GM18511 (cell line): Measurements from ENCODE around the gene SCN9A.
"Not testable (repeated sequence)": the region's sequence is repeated elsewhere in the genome, so short reads cannot be mapped to it uniquely, and the experiment has no call there.

Experiments
- ATAC-seq: cut with Tn5 transposase; IDR thresholded peaks from one replicate; pipeline ENCODE4 v1.9.1; 2021; ENCODE audit warnings: mild to moderate bottlenecking, moderate library complexity; ENCODE audit not compliant: unreplicated experiment

Gene SCN9A

GRCh38 chr2:166335284-166335683 is 40.5 kb downstream of the SCN9A start:
- no peak for ATAC-seq

GRCh38 chr2:166334805-166335204 is 40.9 kb downstream of the SCN9A start:
- ATAC-seq: no peak

DNA sequence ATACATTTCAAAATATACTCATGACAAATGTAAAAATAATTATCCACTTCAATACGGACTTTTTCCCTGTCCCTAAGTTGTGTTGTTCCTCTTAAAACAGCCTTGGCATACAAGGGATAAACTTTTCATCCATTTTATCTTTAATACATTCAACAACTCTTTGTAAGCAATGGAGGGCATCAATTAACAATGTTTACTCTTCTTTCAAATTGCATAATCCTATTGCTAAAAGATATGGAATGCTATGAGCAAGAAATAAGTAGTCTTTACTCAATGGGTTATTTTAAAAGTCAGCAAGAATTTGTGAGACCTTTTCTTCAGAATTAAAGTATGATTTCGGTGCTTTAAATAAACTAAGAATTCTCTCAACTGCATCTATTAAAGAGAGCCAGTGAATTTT is 41.9 kb downstream of the SCN9A start:
- ATAC-seq: no peak

- no peak for ATAC-seq
These were observed 43.6 kb downstream of the SCN9A start for GRCh38 chr2:166332106-166332505.

DNA sequence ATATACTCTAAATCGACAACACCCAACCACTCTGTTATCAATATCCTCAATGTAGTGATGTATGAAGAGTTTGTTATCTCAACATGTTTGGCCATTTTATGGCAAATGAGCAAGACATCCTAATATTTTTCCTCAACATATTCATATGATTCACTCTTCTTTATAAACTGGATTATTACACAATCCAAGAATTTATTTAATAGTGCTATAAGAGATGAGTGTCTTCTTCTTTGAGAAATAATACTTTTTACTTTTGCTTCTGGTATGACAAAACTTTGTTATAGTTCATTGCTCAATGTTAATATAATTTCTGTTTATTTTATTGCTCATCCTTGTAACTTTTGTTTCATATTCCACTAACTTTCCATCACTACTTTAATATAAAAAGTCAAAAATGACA is 44.3 kb downstream of the SCN9A start:
- ATAC-seq: no peak

DNA sequence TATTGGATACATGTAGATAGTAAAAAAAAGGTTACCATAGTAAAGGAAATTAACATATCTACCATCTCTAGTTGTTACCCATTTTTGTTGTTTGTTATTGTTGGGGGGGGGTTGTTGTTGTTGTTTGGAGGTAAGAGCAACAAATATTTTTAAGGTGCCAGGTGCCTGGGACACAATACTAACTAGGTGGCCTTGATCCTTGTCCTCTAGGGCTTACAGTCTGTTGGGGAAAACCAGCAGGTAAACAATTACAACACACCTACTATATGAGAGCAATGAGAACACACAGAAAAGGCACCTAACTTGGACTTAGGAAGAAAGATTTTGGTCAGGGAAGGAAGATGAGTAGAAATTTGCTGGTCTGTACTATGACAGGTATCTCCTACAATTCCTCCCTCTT is 46.3 kb downstream of the SCN9A start:
- no peak for ATAC-seq

GRCh38 chr2:166328147-166328546 is 47.6 kb downstream of the SCN9A start:
- ATAC-seq: no peak

DNA sequence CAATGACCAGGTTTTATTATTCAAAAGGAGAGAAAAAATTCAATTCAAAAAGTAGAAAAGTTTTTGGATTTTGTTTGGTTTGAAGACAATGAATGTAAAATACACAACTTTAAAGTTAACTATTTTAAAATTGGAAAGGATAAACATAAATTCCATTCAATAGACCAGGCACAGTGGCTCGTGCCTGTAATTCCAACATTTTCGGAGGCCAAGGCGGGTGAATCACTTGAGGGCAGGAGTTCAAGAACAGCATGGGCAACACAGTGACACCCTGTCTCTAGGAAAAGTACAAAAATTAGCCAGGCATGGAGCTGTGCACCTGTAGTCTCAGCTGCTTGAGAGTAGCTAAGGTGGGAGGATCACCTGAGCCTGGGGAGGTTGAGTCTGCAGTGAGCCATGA is 54.7 kb downstream of the SCN9A start:
- no peak for ATAC-seq

GRCh38 chr2:166314022-166314759 is 61.6 kb downstream of the SCN9A start:
- ATAC-seq: no peak

GRCh38 chr2:166312863-166313262 is 62.9 kb downstream of the SCN9A start:
- not testable (repeated sequence) for ATAC-seq

- ATAC-seq: no peak
These were observed 68.4 kb downstream of the SCN9A start for GRCh38 chr2:166307326-166307725.

DNA sequence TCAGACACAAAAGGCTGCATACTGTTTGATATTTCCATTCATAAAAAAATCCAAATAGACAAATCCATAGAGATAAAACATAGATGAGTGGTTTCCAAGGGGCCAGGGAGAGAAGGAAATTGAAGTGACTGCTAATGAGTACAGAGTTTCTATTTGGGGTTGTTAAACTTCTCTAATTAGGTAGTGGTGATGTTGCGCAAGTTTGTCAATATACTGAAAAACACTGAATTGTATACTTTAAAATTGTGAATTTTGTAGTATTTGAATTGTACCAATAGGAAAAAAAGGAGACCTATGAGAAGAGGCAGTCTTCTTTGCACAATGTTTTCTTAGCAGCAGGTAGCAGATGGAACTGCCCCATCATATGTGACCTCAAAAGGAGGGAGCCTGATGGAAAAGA is 71.1 kb downstream of the SCN9A start:
- no peak for ATAC-seq

DNA sequence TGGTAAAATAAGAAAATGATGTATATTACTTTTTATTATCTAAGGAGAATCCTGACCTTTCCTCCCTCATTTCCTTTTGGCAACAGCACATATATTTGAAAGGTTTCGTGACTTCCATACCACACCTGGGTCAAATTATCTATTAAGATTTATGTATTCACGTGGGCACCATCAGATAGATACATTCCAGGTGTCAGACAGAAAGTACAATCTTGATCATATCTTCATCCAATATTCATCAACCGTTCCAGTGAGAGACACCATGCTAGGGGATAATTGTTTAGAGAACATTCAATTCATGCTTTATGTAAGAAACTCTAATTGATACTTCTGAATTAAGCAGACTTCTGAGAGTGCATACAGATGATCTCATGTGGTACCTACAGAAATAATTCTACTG is 73.7 kb downstream of the SCN9A start:
- ATAC-seq: no peak

DNA sequence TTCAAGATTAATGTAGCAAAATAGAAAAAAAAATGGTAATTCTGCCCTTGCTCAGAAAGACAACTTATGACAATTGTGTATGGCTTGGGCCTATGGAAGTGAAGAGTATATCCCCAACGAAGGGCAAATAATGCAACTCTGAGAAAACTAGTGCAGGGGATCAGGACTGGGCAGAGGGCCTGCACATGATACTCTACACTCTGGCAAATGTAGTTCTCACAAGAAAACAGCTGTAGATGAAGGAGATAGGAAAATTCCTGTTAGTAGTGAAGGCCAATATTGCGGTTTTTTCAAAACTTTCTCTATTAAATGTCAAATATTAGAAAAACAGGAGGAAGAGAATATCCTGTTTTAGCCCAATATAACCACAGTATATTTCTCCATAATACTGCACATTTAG is 77.8 kb downstream of the SCN9A start:
- ATAC-seq: no peak

DNA sequence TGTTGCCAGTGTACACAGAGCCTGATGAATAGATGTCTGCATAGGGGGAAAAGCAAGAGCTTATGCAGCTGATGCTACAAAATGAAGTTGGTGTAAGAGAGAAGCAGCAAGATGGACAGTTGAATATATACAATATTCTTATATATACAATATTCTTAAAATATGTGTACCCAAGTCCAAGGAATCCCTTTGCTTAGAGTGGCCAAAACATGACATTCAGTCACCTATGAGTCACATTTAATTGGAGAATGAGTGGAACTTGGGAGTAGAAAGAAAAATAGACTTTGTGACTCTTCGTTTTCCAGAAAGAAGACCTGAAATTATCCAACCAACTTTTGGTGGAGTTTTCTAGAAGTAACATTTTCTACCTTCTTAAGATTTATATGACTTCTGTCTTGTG is 81.8 kb downstream of the SCN9A start:
- no peak for ATAC-seq

GRCh38 chr2:166285215-166285614 is 90.5 kb downstream of the SCN9A start:
- ATAC-seq: no peak

GRCh38 chr2:166284359-166284758 is 91.4 kb downstream of the SCN9A start:
- ATAC-seq: no peak

DNA sequence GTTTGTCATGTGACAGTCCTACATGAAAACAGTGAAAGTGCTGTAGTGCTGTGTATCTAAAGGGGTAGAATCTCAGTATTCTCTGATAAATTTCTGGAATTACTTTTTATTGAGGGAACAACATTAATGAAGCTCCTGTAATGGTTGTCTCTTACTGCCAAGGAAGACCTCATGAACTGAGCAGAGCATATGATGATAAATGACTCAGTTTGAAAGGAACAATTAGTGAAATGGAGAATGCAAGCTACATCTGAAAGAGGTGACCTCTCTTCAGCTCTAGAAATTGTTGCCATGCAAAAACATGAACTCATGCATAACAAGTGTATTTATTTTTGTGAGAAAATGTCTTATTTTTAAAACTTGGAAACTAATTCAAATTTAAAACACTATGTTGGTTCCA is 93.6 kb downstream of the SCN9A start:
- ATAC-seq: no peak

DNA sequence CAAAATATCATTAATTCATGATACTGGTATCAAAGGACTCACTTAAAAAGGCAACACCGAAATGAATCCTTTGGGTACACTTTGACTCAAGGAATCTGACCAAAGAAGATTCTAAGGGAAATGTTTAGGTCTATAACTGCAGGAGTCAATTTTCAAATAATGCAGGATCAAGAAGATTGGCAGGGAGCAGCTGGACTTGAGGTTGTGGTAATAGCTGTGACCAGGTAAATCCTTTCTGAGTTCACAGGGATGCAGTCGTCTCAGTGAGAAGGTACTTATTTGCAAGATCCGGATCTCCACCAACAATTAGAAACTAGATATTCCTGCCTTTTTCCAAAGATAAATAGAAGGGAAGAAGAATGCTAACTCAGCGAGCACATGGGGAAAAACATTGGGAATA is 96.9 kb downstream of the SCN9A start:
- no peak for ATAC-seq

- no peak for ATAC-seq
These were observed 105.4 kb downstream of the SCN9A start for GRCh38 chr2:166270376-166270775.

GRCh38 chr2:166269322-166269721 is 106.4 kb downstream of the SCN9A start:
- no peak for ATAC-seq

DNA sequence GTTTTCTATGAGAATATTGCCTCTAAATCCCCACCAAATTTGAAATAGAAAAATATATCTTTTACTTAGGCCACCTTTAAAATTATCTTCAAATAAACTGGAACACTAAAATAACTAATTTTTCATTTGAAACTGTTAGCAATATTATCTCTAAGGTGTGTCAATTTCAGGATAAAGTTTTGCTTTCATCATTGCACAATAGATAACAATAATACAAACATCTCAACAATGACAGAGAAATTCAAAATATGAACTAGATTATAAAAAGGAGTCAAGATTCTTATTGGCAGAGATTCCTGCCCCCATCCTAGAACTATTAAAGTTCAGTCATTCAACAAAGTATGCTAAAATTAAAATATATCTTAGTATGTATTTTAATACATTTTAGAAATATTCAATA is 117.9 kb downstream of the SCN9A start:
- ATAC-seq: no peak

DNA sequence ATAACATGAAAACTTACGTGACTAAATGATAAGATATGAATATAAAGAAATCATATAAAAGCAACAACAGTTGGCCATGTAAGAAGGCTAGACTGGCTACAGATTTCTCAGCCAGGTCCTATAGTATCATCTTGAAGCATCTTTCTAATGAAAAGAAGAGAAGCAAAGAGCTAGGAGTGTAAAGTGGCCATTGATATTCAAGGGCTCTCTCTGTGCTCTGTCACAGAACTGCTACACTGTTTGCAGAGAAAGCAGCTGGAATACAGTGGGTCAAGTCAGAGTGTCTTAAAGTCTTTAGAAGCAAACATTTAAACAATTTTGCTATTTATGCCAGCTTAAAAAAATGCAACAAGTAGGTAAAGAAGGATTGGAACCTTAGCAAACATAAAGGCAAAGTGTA is 118.8 kb downstream of the SCN9A start:
- ATAC-seq: no peak
